Panc1 (cell line): ENCODE data around the gene AMFR. TPM values are rescaled to one million over a fixed set of nuclear protein-coding genes. Genes with fewer than 3 reads are reported as not detected.

Source experiments
- ATAC-seq: fragments of 200-7000 bp; cut with Tn5 transposase; 2 replicates; pipeline ENCODE4 v1.9.1; 2020; ENCODE audit warnings: mild to moderate bottlenecking, moderate library complexity
- BruUV-seq: library from RNA; stranded (reverse); fragments of 400-500 nt; replicated peaks from 2 replicates; lab custom pipeline; 2021; lab: Mats Ljungman, UMichigan
- CTCF ChIA-PET: fragments of 300-600 bp; sonication (Branson Sonifier 250); formaldehyde crosslinking; loops from one replicate; lab custom pipeline; 2022; ENCODE audit warnings: antibody characterized with exemption; lab: Charles Lee
- POLR2A ChIA-PET: fragments of 300-600 bp; sonication (Branson Sonifier 250); formaldehyde crosslinking; loops from one replicate; lab custom pipeline; 2022; ENCODE audit warnings: antibody characterized with exemption; lab: Charles Lee
- DNase-seq: peaks from one replicate; pipeline ENCODE4 v3.0.0-alpha.2; 2010; ENCODE audit warnings: low read depth, low spot score
- H3K27ac ChIP-seq: 2 replicates; pipeline ENCODE4 v1.5.1; 2011; ENCODE audit warnings: mild to moderate bottlenecking, low read length, inconsistent platforms
- H3K27me3 ChIP-seq: fragments of 200-500 bp; sonication (Bioruptor generic); 2 replicates; pipeline ENCODE4 v1.6.0; 2014; ENCODE audit warnings: low read length, inconsistent platforms; ENCODE audit not compliant: control insufficient read depth, insufficient read depth
- H3K36me3 ChIP-seq: fragments of 200-500 bp; sonication (Bioruptor generic); 2 replicates; pipeline ENCODE4 v1.5.1; 2014; ENCODE audit warnings: inconsistent platforms, mild to moderate bottlenecking, low read length, moderate library complexity; ENCODE audit not compliant: control insufficient read depth, insufficient read depth
- H3K4me1 ChIP-seq: 2 replicates; pipeline ENCODE4 v1.5.1; 2011; ENCODE audit warnings: inconsistent platforms, mild to moderate bottlenecking, low read length, moderate library complexity; ENCODE audit not compliant: control insufficient read depth, insufficient read depth
- H3K4me3 ChIP-seq, 2 experiments: 2 replicates each; pipeline ENCODE4 v1.5.1; 2011 to 2012; ENCODE audit warnings: low read depth in 2 of 2, low read length in 2 of 2, mild to moderate bottlenecking in 2 of 2, inconsistent platforms in 1 of 2, moderate library complexity in 1 of 2
- H3K9me3 ChIP-seq: fragments of 200-500 bp; sonication (Bioruptor generic); 2 replicates; pipeline ENCODE4 v1.5.1; 2014; ENCODE audit warnings: low read depth, mild to moderate bottlenecking, inconsistent platforms, low read length, moderate library complexity; ENCODE audit not compliant: control insufficient read depth, insufficient read depth
- CTCF ChIP-seq: fragments of 450-650 bp; IDR thresholded peaks from 2 replicates; pipeline ENCODE4 v1.5.1; 2017; ENCODE audit warnings: mild to moderate bottlenecking
- POLR2AphosphoS5 ChIP-seq: IDR thresholded peaks from 2 replicates; pipeline ENCODE4 v1.6.1; 2012; ENCODE audit warnings: mild to moderate bottlenecking, low read depth, low read length, moderate library complexity
- REST ChIP-seq, 2 experiments: IDR thresholded peaks; 2 replicates each; pipeline ENCODE4 v1.6.1; 2011 to 2012; ENCODE audit warnings: low read depth in 2 of 2, control low read depth in 1 of 2, low read length in 1 of 2, mild to moderate bottlenecking in 1 of 2, moderate library complexity in 1 of 2; ENCODE audit not compliant: insufficient read depth in 1 of 2
- SIN3A ChIP-seq: IDR thresholded peaks from 2 replicates; pipeline ENCODE4 v1.6.1; 2012; ENCODE audit warnings: low read depth, mild to moderate bottlenecking, low read length, moderate library complexity, borderline replicate concordance; ENCODE audit not compliant: insufficient read depth
- TCF7L2 ChIP-seq: IDR thresholded peaks from 2 replicates; pipeline ENCODE4 v1.6.1; 2011; ENCODE audit warnings: mild to moderate bottlenecking, low read depth, low read length, inconsistent platforms
- in situ Hi-C: cut with HindIII; loops from 2 replicates; pipeline ENCODE4 v1.10.0; 2016; ENCODE audit warnings: low sequenced_read_pairs, low pct_unique_long_range_greater_than_20kb
- intact Hi-C: fragments of 100-400 bp; cut with micrococcal nuclease; formaldehyde crosslinking; loops from one replicate; pipeline ENCODE4 v1.10.0; 2022; ENCODE audit not compliant: unreplicated experiment
- total RNA-seq: library from RNA; stranded (reverse); gene quantifications from one replicate; pipeline ENCODE4 v1.2.1, GENCODE V29; 2021; ENCODE audit not compliant: unreplicated experiment

The AMFR gene
- total RNA-seq, 1 experiment from 2014 or later: 89.6 TPM

- CTCF ChIA-PET: interaction anchor here (1.2 kb wide), 1 partner anchor 15 kb away, joined by 4 read pairs; no protein-coding TSS in a partner anchor
- Histone ChIP-seq H3K4me3 (no peak overlapping the region), H3K27ac (peak overlapping the region; percentile 65), H3K27me3 (no peaks in the 10 kb centered on the region), H3K9me3 (no peaks in the 10 kb centered on the region), H3K36me3 (no peaks in the 10 kb centered on the region; the same call in 1 of the 2 replicates), H3K4me1 (peaks cover 35% of the 10 kb centered on the region)
- in situ Hi-C loops: no loop called here
- DNase-seq (no peak), ATAC-seq (peak; percentile 94)
- TF ChIP-seq CTCF (no peak), POLR2AphosphoS5 (peak; percentile 72), REST (IDR thresholded peaks at IDR 0.05; ENCODE audit: insufficient read depth in 1 of 2, low read depth in 2 of 2, low read length in 1 of 2) (no peak), TCF7L2 (peak; percentile 67), SIN3A (no peak)
- no TSS peak for BruUV-seq
- POLR2A ChIA-PET: no interaction called here
- intact Hi-C loops: no loop called here
These were observed 54.3 kb downstream of the AMFR start for GRCh38 chr16:56370875-56371659.

- no peaks in the 10 kb centered on the region for H3K27me3 ChIP-seq
- H3K4me3 ChIP-seq: no peak overlapping the region
- intact Hi-C loops (no loop called here), in situ Hi-C loops (no loop called here)
- no peaks in the 10 kb centered on the region for H3K9me3 ChIP-seq
- POLR2A ChIA-PET: no interaction called here
- no TSS peak for BruUV-seq
- ATAC-seq: no peak
- TF ChIP-seq REST (IDR thresholded peaks at IDR 0.05; ENCODE audit: insufficient read depth in 1 of 2, low read depth in 2 of 2, low read length in 1 of 2): no peak
- peaks cover 35% of the 10 kb centered on the region for H3K4me1 ChIP-seq
- H3K36me3 ChIP-seq: no peaks in the 10 kb centered on the region; the same call in 1 of the 2 replicates
- peak overlapping the region; percentile 36; the same call in 1 of the 2 replicates for H3K27ac ChIP-seq
- CTCF ChIA-PET: interaction anchor here (1.2 kb wide), 1 partner anchor 14 kb away, joined by 4 read pairs; no protein-coding TSS in a partner anchor
- no peak for DNase-seq
These were observed 55.0 kb downstream of the AMFR start for GRCh38 chr16:56370185-56370874.
